SU-DHL-6 (cell line): ENCODE data around the gene NCR3LG1.

Experiments
- H2AFZ ChIP-seq: fragments of 200-600 bp; sonication (generic); 2 replicates; pipeline ENCODE4 v1.6.1; 2014; ENCODE audit warnings: low read depth, mild to moderate bottlenecking, moderate library complexity, mixed read lengths, antibody characterized with exemption, low read length; ENCODE audit not compliant: severe bottlenecking
- H3F3A ChIP-seq: fragments of 200-600 bp; shearing (Covaris generic); 2 replicates; pipeline ENCODE4 v1.6.0; 2016; ENCODE audit warnings: antibody characterized with exemption, mild to moderate bottlenecking; ENCODE audit not compliant: insufficient read depth
- H3K27ac ChIP-seq: fragments of 200-600 bp; sonication (generic); 2 replicates; pipeline ENCODE4 v1.5.1; 2016; ENCODE audit warnings: low read depth, mild to moderate bottlenecking, low read length, moderate library complexity, mixed read lengths
- H3K27me3 ChIP-seq: fragments of 200-600 bp; sonication (generic), shearing (Covaris generic); 2 replicates; pipeline ENCODE4 v1.6.0; 2014; ENCODE audit warnings: mild to moderate bottlenecking, low read length
- H3K36me3 ChIP-seq: fragments of 200-600 bp; sonication (generic); 2 replicates; pipeline ENCODE4 v1.6.1; 2014; ENCODE audit warnings: mild to moderate bottlenecking, low read length, mixed read lengths
- H3K4me2 ChIP-seq: fragments of 300-600, 200-600 bp; shearing (Covaris generic), sonication (generic); 2 replicates; pipeline ENCODE4 v1.6.0; 2014; ENCODE audit warnings: low read length, low read depth, mild to moderate bottlenecking; ENCODE audit not compliant: poor library complexity, severe bottlenecking
- H3K4me3 ChIP-seq: fragments of 200-600 bp; sonication (generic); 2 replicates; pipeline ENCODE4 v1.5.1; 2014; ENCODE audit warnings: antibody characterized with exemption, low read length, mild to moderate bottlenecking, mixed read lengths; ENCODE audit not compliant: insufficient read depth, poor library complexity, severe bottlenecking
- H3K79me2 ChIP-seq: fragments of 200-600 bp; sonication (generic); 2 replicates; pipeline ENCODE4 v1.6.1; 2014; ENCODE audit warnings: mild to moderate bottlenecking, low read length, moderate library complexity; ENCODE audit not compliant: insufficient read depth
- H3K9ac ChIP-seq: fragments of 200-600 bp; sonication (generic); 2 replicates; pipeline ENCODE4 v1.7.0; 2014; ENCODE audit warnings: mild to moderate bottlenecking, low read length
- H3K9me2 ChIP-seq: fragments of 200-600 bp; sonication (generic); replicated peaks from 2 replicates; pipeline ENCODE4 v1.6.1; 2014; ENCODE audit warnings: low read length; ENCODE audit not compliant: insufficient read depth
- H3K9me3 ChIP-seq: fragments of 200-600 bp; sonication (generic); 2 replicates; pipeline ENCODE4 v1.6.1; 2014; ENCODE audit warnings: low read length, mixed read lengths; ENCODE audit not compliant: insufficient read depth
- H4K20me1 ChIP-seq: fragments of 200-600 bp; sonication (generic); 2 replicates; pipeline ENCODE4 v1.6.1; 2014; ENCODE audit warnings: low read depth, mild to moderate bottlenecking, antibody characterized with exemption, low read length, moderate library complexity, mixed read lengths
- EZH2phosphoT487 ChIP-seq: fragments of 200-600 bp; sonication (generic), shearing (Covaris generic); conservative IDR thresholded peaks from 2 replicates; pipeline ENCODE4 v1.6.1; 2018; ENCODE audit warnings: mild to moderate bottlenecking, antibody characterized with exemption, low read length, moderate library complexity, mixed read lengths
- TF ChIP-seq, protein P1 (sequence below): fragments of 200-600 bp; sonication (generic); IDR thresholded peaks from one replicate; pipeline ENCODE4 v1.5.1; 2017; ENCODE audit warnings: antibody characterized with exemption, mild to moderate bottlenecking, low read length, moderate library complexity; ENCODE audit not compliant: insufficient read depth, poor library complexity, severe bottlenecking

NCR3LG1 gene

DNA sequence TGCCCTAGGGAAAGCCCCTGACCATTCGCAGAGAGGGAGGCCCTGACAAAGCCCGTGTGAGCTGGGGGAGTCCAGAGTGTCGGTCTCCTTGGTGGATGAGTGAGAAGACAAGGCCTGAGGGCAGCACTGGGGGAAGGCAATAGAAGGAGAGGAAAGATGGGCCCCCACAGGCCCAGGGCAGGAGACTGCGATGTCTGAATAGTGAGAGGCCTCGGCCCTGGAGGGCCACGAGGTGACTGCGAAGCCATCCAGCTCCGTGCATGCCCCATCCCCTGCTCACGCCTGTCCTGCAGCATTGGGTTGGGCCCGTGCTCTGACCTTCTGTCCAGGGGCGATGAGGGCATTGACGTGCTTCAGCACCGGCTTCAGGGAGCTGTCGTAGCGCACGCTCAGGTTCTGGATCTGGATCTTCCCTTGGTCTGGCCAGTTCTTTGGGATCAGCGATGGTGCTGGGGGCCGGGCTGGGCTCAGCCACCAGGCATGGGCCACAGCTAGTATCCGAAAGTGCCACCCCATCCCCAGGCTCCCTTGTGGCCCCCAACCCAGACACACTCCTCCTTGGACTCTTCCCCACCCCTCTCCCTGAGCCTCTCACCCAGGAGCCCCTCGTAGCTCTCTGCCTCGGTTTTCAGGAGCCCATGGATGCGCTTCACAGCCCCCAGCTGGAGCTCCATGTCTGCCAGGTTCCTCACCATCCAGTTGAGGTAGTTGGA, 45.2 kb downstream of the NCR3LG1 start:
- TF ChIP-seq EZH2phosphoT487: no peak
- TF ChIP-seq, protein P1, sequence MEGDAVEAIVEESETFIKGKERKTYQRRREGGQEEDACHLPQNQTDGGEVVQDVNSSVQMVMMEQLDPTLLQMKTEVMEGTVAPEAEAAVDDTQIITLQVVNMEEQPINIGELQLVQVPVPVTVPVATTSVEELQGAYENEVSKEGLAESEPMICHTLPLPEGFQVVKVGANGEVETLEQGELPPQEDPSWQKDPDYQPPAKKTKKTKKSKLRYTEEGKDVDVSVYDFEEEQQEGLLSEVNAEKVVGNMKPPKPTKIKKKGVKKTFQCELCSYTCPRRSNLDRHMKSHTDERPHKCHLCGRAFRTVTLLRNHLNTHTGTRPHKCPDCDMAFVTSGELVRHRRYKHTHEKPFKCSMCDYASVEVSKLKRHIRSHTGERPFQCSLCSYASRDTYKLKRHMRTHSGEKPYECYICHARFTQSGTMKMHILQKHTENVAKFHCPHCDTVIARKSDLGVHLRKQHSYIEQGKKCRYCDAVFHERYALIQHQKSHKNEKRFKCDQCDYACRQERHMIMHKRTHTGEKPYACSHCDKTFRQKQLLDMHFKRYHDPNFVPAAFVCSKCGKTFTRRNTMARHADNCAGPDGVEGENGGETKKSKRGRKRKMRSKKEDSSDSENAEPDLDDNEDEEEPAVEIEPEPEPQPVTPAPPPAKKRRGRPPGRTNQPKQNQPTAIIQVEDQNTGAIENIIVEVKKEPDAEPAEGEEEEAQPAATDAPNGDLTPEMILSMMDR: no peak
- Histone ChIP-seq H3K4me3 (no peak overlapping the region), H3K27me3 (no peaks in the 10 kb centered on the region), H3K27ac (no peak overlapping the region), H3F3A (no peaks in the 10 kb centered on the region), H4K20me1 (no peaks in the 10 kb centered on the region), H3K4me2 (no peak overlapping the region), H3K36me3 (no peaks in the 10 kb centered on the region), H3K9me2 (no peaks in the 10 kb centered on the region), H3K9ac (no peak overlapping the region), H3K79me2 (no peaks in the 10 kb centered on the region), H2AFZ (no peak overlapping the region), H3K9me3 (no peaks in the 10 kb centered on the region)

DNA sequence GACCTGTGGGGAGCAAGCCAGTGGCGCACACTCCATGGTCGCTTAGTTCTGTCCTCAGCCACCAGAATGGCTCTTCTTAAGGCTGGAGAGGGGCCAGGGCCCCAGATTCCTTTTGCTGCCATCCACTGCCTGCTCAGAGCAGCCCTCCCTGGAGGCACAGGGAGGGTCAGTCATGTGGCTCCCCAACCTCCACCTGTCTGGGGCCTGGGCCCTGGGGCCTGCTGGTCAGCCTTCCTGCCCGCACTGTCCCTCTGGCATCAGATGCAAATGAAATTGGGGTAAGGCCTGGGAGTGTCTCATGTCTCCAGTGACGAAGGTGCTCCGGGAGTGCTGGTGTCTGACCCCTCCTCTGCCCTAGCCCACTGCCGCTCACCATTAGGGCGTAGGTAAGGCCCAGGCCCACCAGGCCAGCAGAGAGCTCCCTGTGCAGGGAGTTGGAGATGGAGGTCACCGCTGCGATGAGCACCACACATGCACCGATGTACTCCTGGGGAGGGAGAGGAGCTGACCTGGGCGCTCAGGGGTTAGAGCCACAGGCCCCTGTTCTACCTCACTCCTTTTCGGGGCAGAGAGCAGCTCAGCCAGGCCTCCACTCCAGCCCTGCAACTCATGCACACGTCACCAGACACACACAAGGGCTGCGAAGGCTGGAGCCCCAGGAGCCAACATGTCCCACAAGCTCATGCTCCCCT, 45.9 kb downstream of the NCR3LG1 start:
- TF ChIP-seq EZH2phosphoT487: no peak
- TF ChIP-seq, protein P1: no peak

DNA sequence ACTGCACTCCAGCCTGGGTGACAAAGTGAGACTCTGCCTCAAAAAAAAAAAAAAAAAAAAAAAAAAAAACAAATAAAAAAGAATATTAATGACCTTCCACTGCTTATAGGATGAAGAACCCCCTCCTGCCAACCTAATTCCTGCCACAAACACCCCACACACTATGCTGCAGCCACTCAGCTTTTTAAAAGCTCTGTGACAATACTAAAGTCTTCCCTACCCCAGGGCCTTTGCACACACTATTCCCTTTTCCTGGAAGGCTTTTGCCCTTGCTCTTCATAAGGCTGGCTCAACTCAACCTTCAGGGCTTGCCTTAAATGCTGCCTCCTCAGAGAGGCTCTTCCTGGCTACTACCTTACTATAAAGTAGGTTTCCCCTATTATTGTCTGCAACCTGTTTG, 47.6 kb downstream of the NCR3LG1 start:
- Histone ChIP-seq H3K4me3 (no peak overlapping the region), H4K20me1 (no peaks in the 10 kb centered on the region), H3K9me3 (no peaks in the 10 kb centered on the region), H3K36me3 (no peaks in the 10 kb centered on the region), H3K27me3 (no peaks in the 10 kb centered on the region), H3F3A (no peaks in the 10 kb centered on the region), H3K9me2 (no peaks in the 10 kb centered on the region), H3K27ac (no peak overlapping the region), H3K4me2 (no peak overlapping the region), H3K9ac (no peak overlapping the region), H2AFZ (no peak overlapping the region), H3K79me2 (no peaks in the 10 kb centered on the region)
- no peak for TF ChIP-seq EZH2phosphoT487
- TF ChIP-seq, protein P1: no peak

More for the DNA sequence above, 45.9 kb downstream of the NCR3LG1 start:
- H3K4me3 ChIP-seq: no peak overlapping the region
- no peaks in the 10 kb centered on the region for H3K27me3 ChIP-seq
- no peaks in the 10 kb centered on the region for H3F3A ChIP-seq
- H4K20me1 ChIP-seq: no peaks in the 10 kb centered on the region
- no peaks in the 10 kb centered on the region for H3K9me3 ChIP-seq
- H3K79me2 ChIP-seq: no peaks in the 10 kb centered on the region
- no peak overlapping the region for H3K9ac ChIP-seq
- no peak overlapping the region for H3K27ac ChIP-seq
- no peaks in the 10 kb centered on the region for H3K36me3 ChIP-seq
- H3K9me2 ChIP-seq: no peaks in the 10 kb centered on the region
- H2AFZ ChIP-seq: no peak overlapping the region
- no peak overlapping the region for H3K4me2 ChIP-seq
